Ovary (tissue), 9 donors: ENCODE data around the gene MSI2. TPM values are rescaled to one million over a fixed set of nuclear protein-coding genes. Genes with fewer than 3 reads are reported as not detected.

ENCODE experiments used
- DNase-seq, 5 donors: peaks; one replicate each; pipeline ENCODE4 v3.0.0-alpha.2; 2019 to 2020
- H3K27ac ChIP-seq, 2 donors: fragments of 200-600 bp; one replicate each; pipeline versions ENCODE4 v1.5.1 to v1.8.0; 2019 to 2022
- H3K27me3 ChIP-seq: fragments of 200-600 bp; one replicate; pipeline ENCODE4 v1.8.0; 2022
- H3K36me3 ChIP-seq: fragments of 200-600 bp; sonication (generic); one replicate; pipeline ENCODE4 v1.5.1; 2019
- H3K4me1 ChIP-seq: one replicate; pipeline ENCODE4 v1.8.1; 2013; ENCODE audit warnings: mild to moderate bottlenecking, moderate library complexity; ENCODE audit not compliant: insufficient read depth
- H3K4me3 ChIP-seq: fragments of 200-600 bp; sonication (generic); one replicate; pipeline ENCODE4 v1.5.1; 2017
- H3K9me3 ChIP-seq, 2 donors: fragments of 200-600 bp in 1 of 2; sonication (generic) in 1 of 2; one replicate each; pipeline versions ENCODE4 v1.5.1 to v1.8.1; 2013 to 2019; ENCODE audit warnings: mild to moderate bottlenecking in 1 of 2, moderate library complexity in 1 of 2
- CTCF ChIP-seq, 3 donors: fragments of 450-650 bp in 2 of 3; fragments of 200-600 bp in 1 of 3; IDR thresholded peaks; one replicate each; pipeline versions ENCODE4 v1.5.1 to v1.8.0; 2016 to 2022; ENCODE audit warnings: antibody characterized with exemption in 3 of 3, mild to moderate bottlenecking in 1 of 3
- EP300 ChIP-seq: sonication (generic); formaldehyde crosslinking; IDR thresholded peaks from one replicate; pipeline ENCODE4 v1.6.1; 2017; ENCODE audit warnings: antibody characterized with exemption
- POLR2A ChIP-seq: fragments of 450-650 bp; IDR thresholded peaks from one replicate; pipeline ENCODE4 v1.6.1; 2017; ENCODE audit warnings: antibody characterized with exemption, mild to moderate bottlenecking, moderate library complexity
- WGBS, 3 donors: extraction: QIAGEN DNeasy Blood & Tissue Kit in 1 of 3; methylation state at CpG; one replicate each; pipeline versions ENCODE4 v1.1.5 to v1.1.7; 2013 to 2017; 5-methylcytosine and 5-hydroxymethylcytosine counted together
- intact Hi-C, 4 donors: fragments of 100-400 bp; cut with DNase I; formaldehyde crosslinking; loops; one replicate each; pipeline versions ENCODE4 v1.11.0 to v1.15.1; 2022 to 2023
- polyA plus RNA-seq, 2 donors: library from polyadenylated mRNA; stranded (reverse); fragments of 200-250 nt in 1 of 2; fragments of 350-450 nt in 1 of 2; fragmentation: Illumina TruSeq in 1 of 2; extraction: RNeasy Lipid Tissue Mini Kit (QIAGEN cat#74804) in 1 of 2; gene quantifications; one replicate each; pipeline ENCODE4 v1.2.3, GENCODE V29; 2013 to 2014
- total RNA-seq, 7 donors: library from RNA; depleted of rRNA in 2 of 7; stranded (reverse); fragments of >200 nt in 2 of 7; fragmentation: NEBNext Ultra II Directional in 3 of 7; extraction: Animal tissue kit (Norgen Biotek cat#: 25700) in 3 of 7; gene quantifications; one replicate each; pipeline versions ENCODE4 v1.1.0 to v1.2.4, GENCODE V29; 2016 to 2023
- donor health status: DM: no; HTN: no; CAD: no; lungs with moderate emphysema.
- donor health status: DM: no; HTN: no; CAD: no.
- donor health status: Bipolar disorder and iron deficiency.
- donor health status: DM: yes; HTN: yes; CAD: no.
- donor health status: DM: no; HTN: no; CAD: no.
- donor health status: DM: yes; HTN: yes; CAD: no.

MSI2 gene
- total and polyA plus RNA-seq, 9 donors = 43.1 to 199 (median 120) TPM

- WGBS, 3 donors = 91 to 93% (median 93%) methylated on average over 8 of the region's 8 CpGs
- DNase-seq = no peak
Observed at GRCh38 chr17:57643062-57643461, 386.7 kb downstream of the MSI2 start.

GRCh38 chr17:57644326-57644725 is 388.0 kb downstream of the MSI2 start:
- intact Hi-C loops = no loop called here
- WGBS, 3 donors = 70 to 81% (median 79%) methylated on average over 5 of the region's 5 CpGs
- DNase-seq = no peak
- Histone ChIP-seq H3K9me3 (no peaks in the 10 kb centered on the region), H3K36me3 (no peaks in the 10 kb centered on the region), H3K27me3 (no peaks in the 10 kb centered on the region), H3K27ac (no peak overlapping the region), H3K4me3 (no peak overlapping the region), H3K4me1 (no peaks in the 10 kb centered on the region)
- TF ChIP-seq POLR2A (no peak), EP300 (no peak), CTCF (IDR thresholded peaks at IDR 0.05) (no peak)

More at GRCh38 chr17:57643062-57643461, 386.7 kb downstream of the MSI2 start:
- Histone ChIP-seq H3K27me3 (no peaks in the 10 kb centered on the region), H3K36me3 (no peaks in the 10 kb centered on the region), H3K4me3 (no peak overlapping the region), H3K9me3 (no peaks in the 10 kb centered on the region), H3K27ac (no peak overlapping the region), H3K4me1 (no peaks in the 10 kb centered on the region)
- TF ChIP-seq EP300 (no peak), CTCF (IDR thresholded peaks at IDR 0.05) (no peak), POLR2A (no peak)
- intact Hi-C loops = no loop called here

GRCh38 chr17:57645950-57646665 is 389.8 kb downstream of the MSI2 start:
- H3K4me3 ChIP-seq = no peak overlapping the region
- H3K4me1 ChIP-seq = no peaks in the 10 kb centered on the region
- intact Hi-C loops = no loop called here
- H3K27me3 ChIP-seq = no peaks in the 10 kb centered on the region
- no peak overlapping the region for H3K27ac ChIP-seq
- 87 to 92% (median 87%) methylated on average over 6 of the region's 6 CpGs for WGBS, 3 donors
- no peak for DNase-seq
- no peaks in the 10 kb centered on the region for H3K9me3 ChIP-seq
- H3K36me3 ChIP-seq = no peaks in the 10 kb centered on the region
- no peak for TF ChIP-seq CTCF (IDR thresholded peaks at IDR 0.05)
- no peak for TF ChIP-seq EP300
- no peak for TF ChIP-seq POLR2A

GRCh38 chr17:57648720-57649119 is 392.4 kb downstream of the MSI2 start:
- Histone ChIP-seq H3K9me3 (no peaks in the 10 kb centered on the region), H3K4me3 (no peak overlapping the region), H3K4me1 (peaks cover 2% of the 10 kb centered on the region), H3K36me3 (no peaks in the 10 kb centered on the region), H3K27ac (no peak overlapping the region), H3K27me3 (no peaks in the 10 kb centered on the region)
- DNase-seq = no peak
- TF ChIP-seq CTCF (IDR thresholded peaks at IDR 0.05) = no peak
- TF ChIP-seq EP300 = no peak
- no peak for TF ChIP-seq POLR2A
- 72 to 87% (median 87%) methylated on average over 5 of the region's 5 CpGs for WGBS, 3 donors
- intact Hi-C loops = no loop called here
